ENCODE measurements around the gene PPP1R36. TPM values are rescaled to one million over a fixed set of nuclear protein-coding genes. Genes with fewer than 3 reads are reported as not detected.

PPP1R36 gene
- total and polyA plus RNA-seq, 2 donors (not counting 3 experiments of a cell fraction or from before 2014, with no cell fraction given), result 0.28 to 0.60 TPM

DNA sequence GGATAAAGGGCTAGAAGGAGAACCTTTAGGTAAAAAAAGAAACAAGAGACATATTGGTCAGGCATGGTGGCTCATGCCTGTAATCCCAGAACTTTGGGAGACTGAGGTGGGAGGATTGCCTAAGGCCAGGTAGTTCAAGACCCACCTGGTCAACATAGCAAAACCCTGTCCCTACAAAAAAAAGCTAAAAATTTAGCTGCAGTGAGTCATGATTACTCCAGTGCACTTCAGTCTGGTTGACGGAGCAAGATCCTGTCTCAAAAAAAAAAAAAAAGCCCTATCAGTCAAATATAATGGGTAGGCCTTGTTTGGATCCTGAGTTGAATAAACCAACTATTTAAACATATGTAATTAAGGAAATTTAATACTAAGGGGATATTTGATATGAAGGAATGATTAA, 54.2 kb downstream of the PPP1R36 start:
- Histone ChIP-seq H3K27me3 (ENCODE audit: control insufficient read depth in 2 of 2, insufficient read depth in 2 of 2, low read length in 2 of 2) (peaks cover 8 to 13% of the 10 kb centered on the region in 2 experiments), H3K4me1 (ENCODE audit: control insufficient read depth, extremely low read depth, insufficient read depth, low read length) (no peaks in the 10 kb centered on the region), H4K20me1 (replicated peaks; ENCODE audit: control insufficient read depth, extremely low read depth, insufficient read depth, low read length) (no peaks in the 10 kb centered on the region), H3K9ac (replicated peaks; ENCODE audit: extremely low read depth, insufficient read depth, low read length) (no peak overlapping the region), H2AFZ (ENCODE audit: low read depth, low read length) (no peak overlapping the region), H3K27ac (ENCODE audit: insufficient read depth, low read depth, low read length) (no peak overlapping the region), H3K9me1 (replicated peaks; ENCODE audit: control insufficient read depth, extremely low read depth, insufficient read depth, low read length) (no peaks in the 10 kb centered on the region), H3K79me2 (ENCODE audit: control insufficient read depth, insufficient read depth, low read length) (no peaks in the 10 kb centered on the region), H3K9me3 (replicated peaks; ENCODE audit: control insufficient read depth, insufficient read depth, low read length) (no peaks in the 10 kb centered on the region), H3K4me2 (ENCODE audit: insufficient read depth, low read length) (no peak overlapping the region), H3K36me3 (ENCODE audit: control insufficient read depth in 2 of 2, extremely low read depth in 1 of 2, insufficient read depth in 2 of 2, low read length in 2 of 2) (no peaks in the 10 kb centered on the region), H3K4me3 (replicated peaks in 1 of 3; ENCODE audit: insufficient read depth in 1 of 3, low read depth in 1 of 3, low read length in 3 of 3) (no peak overlapping the region)
- dilution Hi-C loops (cut with MboI; ENCODE audit: extremely low pct_ligation_motif_present, low sequenced_read_pairs), result no loop called here
- TF ChIP-seq, protein P1, sequence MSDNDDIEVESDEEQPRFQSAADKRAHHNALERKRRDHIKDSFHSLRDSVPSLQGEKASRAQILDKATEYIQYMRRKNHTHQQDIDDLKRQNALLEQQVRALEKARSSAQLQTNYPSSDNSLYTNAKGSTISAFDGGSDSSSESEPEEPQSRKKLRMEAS (IDR thresholded peaks at IDR 0.05; ENCODE audit: insufficient read depth, insufficient read length), result no peak
- TF ChIP-seq POLR2A (IDR thresholded peaks at IDR 0.05; ENCODE audit: low read depth, low read length) (no peak), EZH2 (IDR thresholded peaks at IDR 0.05; ENCODE audit: borderline replicate concordance, low read depth, low read length, severe bottlenecking) (no peak), GATA2 (IDR thresholded peaks at IDR 0.05; ENCODE audit: insufficient read depth, insufficient read length, low read depth, low read length) (no peak), MYC (IDR thresholded peaks at IDR 0.05; ENCODE audit: low read depth, low read length) (no peak), POLR2AphosphoS5 (IDR thresholded peaks at IDR 0.05; ENCODE audit: insufficient read depth, low read depth, low read length) (no peak), JUN (IDR thresholded peaks at IDR 0.05; ENCODE audit: borderline replicate concordance, insufficient read depth, insufficient read length, low read depth) (no peak), FOS (IDR thresholded peaks at IDR 0.05; ENCODE audit: borderline replicate concordance, insufficient read depth, low read length) (no peak)
- TF ChIP-seq, protein P2, sequence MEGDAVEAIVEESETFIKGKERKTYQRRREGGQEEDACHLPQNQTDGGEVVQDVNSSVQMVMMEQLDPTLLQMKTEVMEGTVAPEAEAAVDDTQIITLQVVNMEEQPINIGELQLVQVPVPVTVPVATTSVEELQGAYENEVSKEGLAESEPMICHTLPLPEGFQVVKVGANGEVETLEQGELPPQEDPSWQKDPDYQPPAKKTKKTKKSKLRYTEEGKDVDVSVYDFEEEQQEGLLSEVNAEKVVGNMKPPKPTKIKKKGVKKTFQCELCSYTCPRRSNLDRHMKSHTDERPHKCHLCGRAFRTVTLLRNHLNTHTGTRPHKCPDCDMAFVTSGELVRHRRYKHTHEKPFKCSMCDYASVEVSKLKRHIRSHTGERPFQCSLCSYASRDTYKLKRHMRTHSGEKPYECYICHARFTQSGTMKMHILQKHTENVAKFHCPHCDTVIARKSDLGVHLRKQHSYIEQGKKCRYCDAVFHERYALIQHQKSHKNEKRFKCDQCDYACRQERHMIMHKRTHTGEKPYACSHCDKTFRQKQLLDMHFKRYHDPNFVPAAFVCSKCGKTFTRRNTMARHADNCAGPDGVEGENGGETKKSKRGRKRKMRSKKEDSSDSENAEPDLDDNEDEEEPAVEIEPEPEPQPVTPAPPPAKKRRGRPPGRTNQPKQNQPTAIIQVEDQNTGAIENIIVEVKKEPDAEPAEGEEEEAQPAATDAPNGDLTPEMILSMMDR (IDR thresholded peaks at IDR 0.05; ENCODE audit: extremely low read depth in 1 of 2, insufficient read depth in 1 of 2, low read depth in 1 of 2, low read length in 2 of 2), result no peak
- FAIRE-seq (no peak), DNase-seq (ENCODE audit: low read depth, low spot score) (no peak)
- intact Hi-C loops (cut with micrococcal nuclease), result no loop called here
- no TSS peak for BruUV-seq (replicated peaks)
- CTCF ChIA-PET, result interaction anchor here (1.1 to 1.3 kb wide), 3 partner anchors 8 to 61 kb away, joined by 3 read pairs; no protein-coding TSS in a partner anchor
- POLR2A ChIA-PET, result no interaction called here
